ENCODE measurements around the gene GH2.

Gene GH2

GRCh38 chr17:63831505-63831904 lies 50.2 kb downstream of the GH2 start:
- no peak for DNase-seq (ENCODE audit: low read depth in 2 of 2)
- TF ChIP-seq CTCF (IDR thresholded peaks at IDR 0.05; ENCODE audit: low read depth, low read length) = no peak
- no peak overlapping the region for H3K4me3 ChIP-seq (replicated peaks in 1 of 2; ENCODE audit: low read depth in 2 of 2, low read length in 2 of 2)

- H3K4me3 ChIP-seq (replicated peaks in 1 of 2; ENCODE audit: low read depth in 2 of 2, low read length in 2 of 2) = no peak overlapping the region
- no peak for DNase-seq (ENCODE audit: low read depth in 2 of 2)
- no peak for TF ChIP-seq CTCF (IDR thresholded peaks at IDR 0.05; ENCODE audit: low read depth, low read length)
Observed at GRCh38 chr17:63830904-63831491, 50.7 kb downstream of the GH2 start.

GRCh38 chr17:63830278-63830677 lies 51.5 kb downstream of the GH2 start:
- no peak overlapping the region for H3K4me3 ChIP-seq (replicated peaks in 1 of 2; ENCODE audit: low read depth in 2 of 2, low read length in 2 of 2)
- no peak for DNase-seq (ENCODE audit: low read depth in 2 of 2)

More at GRCh38 chr17:63830278-63830677, 51.5 kb downstream of the GH2 start:
- no peak for TF ChIP-seq CTCF (IDR thresholded peaks at IDR 0.05; ENCODE audit: low read depth, low read length)
